HG03571 (cell line): ENCODE results near the gene TTYH3.

Source experiments
- ATAC-seq: cut with Tn5 transposase; IDR thresholded peaks from one replicate; pipeline ENCODE4 v1.9.1; 2021; ENCODE audit not compliant: unreplicated experiment

TTYH3 gene

GRCh38 chr7:2646336-2646679 is 14.5 kb downstream of the TTYH3 start:
- no peak for ATAC-seq

GRCh38 chr7:2646680-2647571 is 15.1 kb downstream of the TTYH3 start:
- ATAC-seq = no peak

- ATAC-seq = no peak
Measured at GRCh38 chr7:2647594-2648172, 15.9 kb downstream of the TTYH3 start.

- ATAC-seq = no peak
Measured at GRCh38 chr7:2649139-2649838, 17.5 kb downstream of the TTYH3 start.

GRCh38 chr7:2649991-2650390 is 18.2 kb downstream of the TTYH3 start:
- ATAC-seq = no peak

- no peak for ATAC-seq
Measured at GRCh38 chr7:2650451-2650850, 18.7 kb downstream of the TTYH3 start.

- no peak for ATAC-seq
Measured at GRCh38 chr7:2651336-2651735, 19.6 kb downstream of the TTYH3 start.

- ATAC-seq = no peak
Measured at GRCh38 chr7:2651847-2652735, 20.3 kb downstream of the TTYH3 start.

- no peak for ATAC-seq
Measured at GRCh38 chr7:2652736-2653060, 20.9 kb downstream of the TTYH3 start.

- no peak for ATAC-seq
Measured at GRCh38 chr7:2654059-2654458, 22.3 kb downstream of the TTYH3 start.

- no peak for ATAC-seq
Measured at GRCh38 chr7:2655870-2656614, 24.3 kb downstream of the TTYH3 start.

- ATAC-seq = no peak
Measured at GRCh38 chr7:2657208-2657607, 25.4 kb downstream of the TTYH3 start.

- ATAC-seq = no peak
Measured at GRCh38 chr7:2657920-2658671, 26.3 kb downstream of the TTYH3 start.

GRCh38 chr7:2658941-2659340 is 27.2 kb downstream of the TTYH3 start:
- ATAC-seq = no peak

- no peak for ATAC-seq
Measured at GRCh38 chr7:2659556-2660358, 28.0 kb downstream of the TTYH3 start.

- no peak for ATAC-seq
Measured at GRCh38 chr7:2660359-2661095, 28.7 kb downstream of the TTYH3 start.

- ATAC-seq = no peak
Measured at GRCh38 chr7:2661096-2661449, 29.3 kb downstream of the TTYH3 start.

GRCh38 chr7:2661602-2662272 is 30.0 kb downstream of the TTYH3 start:
- ATAC-seq = no peak
